ENCODE measurements around the gene TIMM8B. TPM values are rescaled to one million over a fixed set of nuclear protein-coding genes. Genes with fewer than 3 reads are reported as not detected.

TIMM8B gene
- total and polyA plus RNA-seq, 2 of the 4 experiments (the other 2 are of a cell fraction), result 35.5 to 103 TPM

- TF ChIP-seq ELK1 (IDR thresholded peaks at IDR 0.05; ENCODE audit: borderline replicate concordance, low read depth, low read length) (no peak), RCOR1 (IDR thresholded peaks at IDR 0.05; ENCODE audit: insufficient replicate concordance, low read length) (no peak), CEBPB (IDR thresholded peaks at IDR 0.05; ENCODE audit: low read depth, low read length) (no peak), BHLHE40 (IDR thresholded peaks at IDR 0.05; ENCODE audit: low read depth, low read length) (no peak), MXI1 (IDR thresholded peaks at IDR 0.05; ENCODE audit: borderline replicate concordance, low read depth, low read length) (no peak), SMC3 (IDR thresholded peaks at IDR 0.05; ENCODE audit: low read depth, low read length) (no peak)
These were observed 47.9 kb upstream of the TIMM8B start (continued) for GRCh38 chr11:112134473-112134872.

GRCh38 chr11:112132737-112133136 lies 46.2 kb upstream of the TIMM8B start:
- POLR2A ChIA-PET (ENCODE audit: unreplicated experiment), result no interaction called here
- Histone ChIP-seq H3K27ac (ENCODE audit: insufficient read depth, low read length) (no peak overlapping the region), H2BK5ac (ENCODE audit: low read depth, low read length, poor library complexity, severe bottlenecking) (no peak overlapping the region), H4K91ac (ENCODE audit: insufficient read depth, low read depth, low read length) (no peak overlapping the region), H4K8ac (ENCODE audit: low read depth in 2 of 2, low read length in 2 of 2) (no peak overlapping the region), H2BK120ac (ENCODE audit: low read depth, low read length) (no peak overlapping the region), H3K56ac (ENCODE audit: extremely low read depth, insufficient read depth, low read length) (no peak overlapping the region), H2BK15ac (ENCODE audit: low read depth, low read length) (no peak overlapping the region), H2AK9ac (replicated peaks; ENCODE audit: low read depth, low read length, poor library complexity) (no peak overlapping the region), H4K20me1 (ENCODE audit: insufficient read depth, low read length) (no peaks in the 10 kb centered on the region), H3K9me3 (ENCODE audit: control insufficient read depth, insufficient read depth, low read length) (no peaks in the 10 kb centered on the region), H3K23ac (ENCODE audit: low read depth, low read length) (no peak overlapping the region), H3K14ac (replicated peaks; ENCODE audit: low read depth, low read length) (no peak overlapping the region), H2AK5ac (ENCODE audit: low read depth, low read length) (peak overlapping the region; percentile 73), H3K4me1 (ENCODE audit: control insufficient read depth, insufficient read depth, low read length) (peaks cover 7% of the 10 kb centered on the region), H2AFZ (replicated peaks; ENCODE audit: low read length, poor library complexity) (no peak overlapping the region), H3K79me1 (ENCODE audit: low read depth in 1 of 2, low read length in 2 of 2) (no peaks in the 10 kb centered on the region), H4K5ac (ENCODE audit: low read depth, low read length) (no peak overlapping the region), H3K18ac (ENCODE audit: low read depth, low read length) (no peak overlapping the region), H3K9ac (ENCODE audit: low read depth, low read length) (no peak overlapping the region), H3K27me3 (ENCODE audit: control insufficient read depth, insufficient read depth, low read length) (no peaks in the 10 kb centered on the region), H3K4ac (ENCODE audit: low read depth, low read length) (no peak overlapping the region; the same call in 1 of the 2 replicates), H2BK20ac (ENCODE audit: low read depth, low read length) (no peak overlapping the region), H3K36me3 (ENCODE audit: control insufficient read depth, insufficient read depth, low read length) (no peaks in the 10 kb centered on the region), H3K4me3 (ENCODE audit: insufficient read depth, low read depth, low read length) (no peak overlapping the region), H3K4me2 (ENCODE audit: low read depth, low read length) (no peak overlapping the region), H3K9me1 (ENCODE audit: insufficient read depth, low read length) (peaks cover 6% of the 10 kb centered on the region)
- WGBS, 2 experiments (ENCODE audit: extremely low coverage in 2 of 2, insufficient read length in 1 of 2), result no CpG with 5 or more reads among the region's 2 CpGs
- no TSS peak for BruUV-seq (replicated peaks)
- ATAC-seq (ENCODE audit: low read depth) (no peak), DNase-seq (no peak)
- intact Hi-C loops (cut with micrococcal nuclease), result no loop called here
- dilution Hi-C loops (cut with HindIII; ENCODE audit: low sequenced_read_pairs, unreplicated experiment), result no loop called here
- in situ Hi-C loops (cut with MboI; ENCODE audit: low sequenced_read_pairs), result no loop called here
- CTCF ChIA-PET, result interaction anchor here (0.5 kb wide), 1 partner anchor 19 kb away, joined by 4 read pairs; no protein-coding TSS in a partner anchor
- TF ChIP-seq SMC3 (IDR thresholded peaks at IDR 0.05; ENCODE audit: low read depth, low read length) (no peak), POLR2A (IDR thresholded peaks at IDR 0.05; ENCODE audit: low read depth, low read length) (no peak), RCOR1 (IDR thresholded peaks at IDR 0.05; ENCODE audit: insufficient replicate concordance, low read length) (no peak), ELK1 (IDR thresholded peaks at IDR 0.05; ENCODE audit: borderline replicate concordance, low read depth, low read length) (no peak), BHLHE40 (IDR thresholded peaks at IDR 0.05; ENCODE audit: low read depth, low read length) (no peak), CEBPB (IDR thresholded peaks at IDR 0.05; ENCODE audit: low read depth, low read length) (no peak), RFX5 (IDR thresholded peaks at IDR 0.05; ENCODE audit: low read depth, low read length) (no peak), RAD21 (IDR thresholded peaks at IDR 0.05; ENCODE audit: low read length) (no peak), MAFK (IDR thresholded peaks at IDR 0.05; ENCODE audit: low read depth, low read length) (no peak), MAZ (IDR thresholded peaks at IDR 0.05; ENCODE audit: borderline replicate concordance, low read depth, low read length) (no peak), MXI1 (IDR thresholded peaks at IDR 0.05; ENCODE audit: borderline replicate concordance, low read depth, low read length) (no peak), FOS (IDR thresholded peaks at IDR 0.05; ENCODE audit: low read depth, low read length) (no peak), CTCF (conservative IDR thresholded peaks at IDR 0.05; ENCODE audit: low read depth, low read length) (no peak)

All from IMR-90 (cell line).